PFSK-1 (cell line): ENCODE measurements around the gene GIT2.

Experiments
- FOXP2 ChIP-seq: optimal IDR thresholded peaks from 2 replicates; pipeline ENCODE3; 2011; ENCODE audit warnings: borderline replicate concordance, control low read depth, inconsistent platforms; ENCODE audit not compliant: insufficient read depth; ENCODE audit errors: extremely low read length, extremely low read depth
- POLR2AphosphoS5 ChIP-seq: IDR thresholded peaks from 2 replicates; pipeline ENCODE4 v1.6.1; 2012; ENCODE audit warnings: low read depth, mild to moderate bottlenecking, control low read depth, low read length, moderate library complexity
- SIN3A ChIP-seq: IDR thresholded peaks from 2 replicates; pipeline ENCODE4 v1.6.1; 2012; ENCODE audit warnings: mild to moderate bottlenecking, low read length, moderate library complexity, borderline replicate concordance; ENCODE audit not compliant: insufficient read depth
- TAF1 ChIP-seq: IDR thresholded peaks from 2 replicates; pipeline ENCODE4 v1.6.1; 2012; ENCODE audit warnings: low read length, control low read depth, borderline replicate concordance; ENCODE audit not compliant: insufficient read depth
- TF ChIP-seq, protein P1 (sequence below), 2 experiments: IDR thresholded peaks; 2 replicates each; pipeline versions ENCODE4 v1.6.1 to v1.8.0; 2011 to 2012; ENCODE audit warnings: low read depth in 2 of 2, low read length in 2 of 2, control low read depth in 1 of 2, inconsistent platforms in 1 of 2, mild to moderate bottlenecking in 1 of 2, moderate library complexity in 1 of 2; ENCODE audit not compliant: insufficient read depth in 1 of 2

GIT2 gene

DNA sequence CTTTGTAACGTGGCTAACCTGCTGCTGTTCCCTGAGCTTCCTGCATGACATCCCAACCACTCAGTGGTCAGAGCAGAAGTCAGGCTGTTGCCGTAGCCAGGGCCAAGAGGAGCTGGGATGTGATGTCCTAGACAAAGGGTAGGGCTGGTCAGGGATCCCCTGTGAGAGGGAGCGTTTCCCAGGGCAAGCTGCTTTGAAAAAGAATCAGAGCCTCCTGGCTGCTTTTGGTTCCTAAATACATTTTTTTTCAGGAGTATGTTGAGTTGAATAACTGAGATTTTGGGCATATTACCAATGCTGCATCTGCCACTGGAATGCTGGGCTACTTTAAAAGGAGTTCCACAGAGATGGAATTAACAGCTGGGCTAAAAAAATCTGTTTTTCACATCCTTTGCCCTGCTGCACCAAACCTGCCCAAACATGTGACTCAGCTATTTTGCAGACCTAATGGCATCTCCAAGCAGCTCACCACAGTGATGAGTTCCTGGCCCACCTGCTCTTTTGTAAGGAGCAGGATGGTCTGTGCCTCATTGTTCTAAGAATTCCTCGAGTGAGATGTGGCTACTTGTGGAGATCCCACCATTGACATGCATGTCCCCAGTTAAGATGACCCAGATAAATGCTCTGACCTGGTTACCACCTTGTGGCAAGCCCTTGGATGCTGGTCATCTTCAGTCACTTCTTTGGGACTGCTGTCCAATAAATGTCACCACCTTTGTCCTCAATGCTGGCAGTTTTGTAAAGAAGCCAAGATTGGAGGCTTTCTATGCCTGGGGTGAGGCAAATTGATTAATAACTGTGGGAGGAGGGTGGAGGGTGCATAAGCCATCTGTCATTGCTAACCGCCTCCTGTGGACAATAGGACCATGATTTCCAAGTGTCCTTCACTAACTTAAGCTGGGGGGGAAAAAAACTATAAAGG is 27.2 kb upstream of the GIT2 start:
- TF ChIP-seq TAF1 (no peak), FOXP2 (no peak), POLR2AphosphoS5 (no peak), SIN3A (no peak)
- TF ChIP-seq, protein P1, sequence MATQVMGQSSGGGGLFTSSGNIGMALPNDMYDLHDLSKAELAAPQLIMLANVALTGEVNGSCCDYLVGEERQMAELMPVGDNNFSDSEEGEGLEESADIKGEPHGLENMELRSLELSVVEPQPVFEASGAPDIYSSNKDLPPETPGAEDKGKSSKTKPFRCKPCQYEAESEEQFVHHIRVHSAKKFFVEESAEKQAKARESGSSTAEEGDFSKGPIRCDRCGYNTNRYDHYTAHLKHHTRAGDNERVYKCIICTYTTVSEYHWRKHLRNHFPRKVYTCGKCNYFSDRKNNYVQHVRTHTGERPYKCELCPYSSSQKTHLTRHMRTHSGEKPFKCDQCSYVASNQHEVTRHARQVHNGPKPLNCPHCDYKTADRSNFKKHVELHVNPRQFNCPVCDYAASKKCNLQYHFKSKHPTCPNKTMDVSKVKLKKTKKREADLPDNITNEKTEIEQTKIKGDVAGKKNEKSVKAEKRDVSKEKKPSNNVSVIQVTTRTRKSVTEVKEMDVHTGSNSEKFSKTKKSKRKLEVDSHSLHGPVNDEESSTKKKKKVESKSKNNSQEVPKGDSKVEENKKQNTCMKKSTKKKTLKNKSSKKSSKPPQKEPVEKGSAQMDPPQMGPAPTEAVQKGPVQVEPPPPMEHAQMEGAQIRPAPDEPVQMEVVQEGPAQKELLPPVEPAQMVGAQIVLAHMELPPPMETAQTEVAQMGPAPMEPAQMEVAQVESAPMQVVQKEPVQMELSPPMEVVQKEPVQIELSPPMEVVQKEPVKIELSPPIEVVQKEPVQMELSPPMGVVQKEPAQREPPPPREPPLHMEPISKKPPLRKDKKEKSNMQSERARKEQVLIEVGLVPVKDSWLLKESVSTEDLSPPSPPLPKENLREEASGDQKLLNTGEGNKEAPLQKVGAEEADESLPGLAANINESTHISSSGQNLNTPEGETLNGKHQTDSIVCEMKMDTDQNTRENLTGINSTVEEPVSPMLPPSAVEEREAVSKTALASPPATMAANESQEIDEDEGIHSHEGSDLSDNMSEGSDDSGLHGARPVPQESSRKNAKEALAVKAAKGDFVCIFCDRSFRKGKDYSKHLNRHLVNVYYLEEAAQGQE (IDR thresholded peaks at IDR 0.05; ENCODE audit: insufficient read depth in 1 of 2, low read depth in 2 of 2, low read length in 2 of 2) = no peak

DNA sequence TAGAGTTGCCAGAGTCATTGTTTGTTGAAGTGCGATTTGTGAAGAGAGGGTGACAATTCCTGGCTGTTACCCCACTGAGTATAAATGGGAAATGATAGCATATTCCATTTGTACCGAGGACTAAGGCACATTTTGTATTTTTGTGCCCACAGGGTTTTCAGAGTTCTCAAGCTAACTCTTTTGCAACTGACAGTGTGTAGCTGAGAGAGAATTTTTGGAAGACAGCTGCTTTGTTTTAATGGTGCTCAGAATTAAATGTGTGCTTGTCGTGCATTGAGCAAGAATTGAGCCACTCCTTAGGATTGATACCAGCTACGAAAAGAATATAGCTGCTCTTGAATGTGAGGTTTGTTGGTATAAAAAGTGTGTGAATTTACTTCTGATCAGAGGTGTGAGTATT is 24.8 kb upstream of the GIT2 start:
- TF ChIP-seq TAF1 = no peak
- TF ChIP-seq POLR2AphosphoS5 = no peak
- TF ChIP-seq SIN3A = no peak
- TF ChIP-seq FOXP2 = no peak
- TF ChIP-seq, protein P1 (IDR thresholded peaks at IDR 0.05; ENCODE audit: insufficient read depth in 1 of 2, low read depth in 2 of 2, low read length in 2 of 2) = no peak

DNA sequence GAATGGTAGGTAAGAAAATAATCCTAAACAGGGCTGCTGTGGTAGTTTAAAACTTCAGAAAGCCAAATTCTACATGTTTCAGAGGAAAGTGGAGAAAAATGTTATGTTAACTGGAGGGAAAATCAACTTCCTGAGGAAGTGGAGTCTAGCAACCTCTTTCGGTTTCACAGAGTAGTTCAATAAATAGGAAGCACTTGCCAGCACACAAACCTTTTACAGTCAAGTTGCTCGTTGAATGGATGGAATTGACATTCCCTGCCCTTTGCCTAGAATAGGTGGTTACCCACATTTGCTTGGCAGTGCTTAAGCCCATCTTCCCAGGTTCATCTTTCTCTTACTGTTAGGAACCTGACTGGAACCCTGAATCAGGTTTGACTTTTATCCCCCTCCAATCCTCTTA is 19.0 kb upstream of the GIT2 start:
- TF ChIP-seq POLR2AphosphoS5 = no peak
- TF ChIP-seq FOXP2 = no peak
- TF ChIP-seq SIN3A = no peak
- TF ChIP-seq, protein P1 (IDR thresholded peaks at IDR 0.05; ENCODE audit: insufficient read depth in 1 of 2, low read depth in 2 of 2, low read length in 2 of 2) = no peak
- TF ChIP-seq TAF1 = no peak

DNA sequence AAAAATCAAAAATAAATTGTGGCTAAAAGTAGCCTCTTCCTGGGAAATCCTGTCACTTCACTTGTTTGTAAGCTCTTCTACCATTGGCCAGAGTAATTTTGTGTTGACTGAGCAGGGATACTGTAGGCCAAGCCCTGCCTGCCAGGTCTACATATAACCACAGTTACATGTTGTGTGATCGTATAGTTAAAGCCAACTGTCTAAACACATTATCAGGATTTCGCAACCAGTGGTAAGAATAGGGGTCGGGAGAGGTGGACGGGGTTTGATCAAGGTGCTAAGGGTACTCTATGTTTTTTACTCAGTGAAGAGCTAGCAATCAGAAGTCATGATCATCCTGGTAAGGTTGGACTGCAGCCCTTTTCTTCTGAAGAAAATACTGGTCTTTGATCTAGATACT is 16.5 kb upstream of the GIT2 start:
- TF ChIP-seq POLR2AphosphoS5 = no peak
- TF ChIP-seq TAF1 = no peak
- TF ChIP-seq SIN3A = no peak
- TF ChIP-seq, protein P1 (IDR thresholded peaks at IDR 0.05; ENCODE audit: insufficient read depth in 1 of 2, low read depth in 2 of 2, low read length in 2 of 2) = no peak
- TF ChIP-seq FOXP2 = no peak
